ENCODE data around the gene SORCS3.

GRCh38 chr10:104796823-104797222 is 155.7 kb downstream of the SORCS3 start:
- TF ChIP-seq POLR2A (IDR thresholded peaks at IDR 0.05): no peak
- TF ChIP-seq CTCF (IDR thresholded peaks at IDR 0.05): no peak
